ENCODE measurements around the gene FZD8.
A peak's percentile ranks its signal among the peaks of the same experiment; 100 is the strongest.
"Not testable (repeated sequence)": the region's sequence is repeated elsewhere in the genome, so short reads cannot be mapped to it uniquely, and the experiment has no call there.

FZD8 gene

GRCh38 chr10:35642035-35642792, at the start of gene FZD8:
Gene FZD8, minus strand, starts transcription at chr10:35642296. Its CDS starts 867 bp downstream, at chr10:35641429.
- no peak for DNase-seq

- DNase-seq: no peak
Observed at GRCh38 chr10:35691522-35692236, 49.6 kb upstream of the FZD8 start.

- DNase-seq: peak; percentile 6
Observed at GRCh38 chr10:35690534-35690933, 48.4 kb upstream of the FZD8 start.

GRCh38 chr10:35685858-35686257, 43.8 kb upstream of the FZD8 start:
- DNase-seq: not testable (repeated sequence)

GRCh38 chr10:35685402-35685801, 43.3 kb upstream of the FZD8 start:
- DNase-seq: no peak

- no peak for DNase-seq
Observed at GRCh38 chr10:35684586-35684985, 42.5 kb upstream of the FZD8 start.

- no peak for DNase-seq
Observed at GRCh38 chr10:35675846-35676245, 33.8 kb upstream of the FZD8 start.

GRCh38 chr10:35674843-35675242, 32.7 kb upstream of the FZD8 start:
- DNase-seq: no peak

- no peak for DNase-seq
Observed at GRCh38 chr10:35668865-35669650, 27.0 kb upstream of the FZD8 start.

- no peak for DNase-seq
Observed at GRCh38 chr10:35667971-35668370, 25.9 kb upstream of the FZD8 start.

- DNase-seq: no peak
Observed at GRCh38 chr10:35667270-35667889, 25.3 kb upstream of the FZD8 start.

GRCh38 chr10:35661236-35661635, 19.1 kb upstream of the FZD8 start:
- no peak for DNase-seq

- no peak for DNase-seq
Observed at GRCh38 chr10:35659456-35659855, 17.4 kb upstream of the FZD8 start.

- no peak for DNase-seq
Observed at GRCh38 chr10:35657621-35658020, 15.5 kb upstream of the FZD8 start.

GRCh38 chr10:35652824-35653223, 10.7 kb upstream of the FZD8 start:
- no peak for DNase-seq

- no peak for DNase-seq
Observed at GRCh38 chr10:35650894-35651293, 8.8 kb upstream of the FZD8 start.

GRCh38 chr10:35644050-35644950, 2.2 kb upstream of the FZD8 start:
- no peak for DNase-seq

- DNase-seq: no peak
Observed at GRCh38 chr10:35643151-35644049, 1.3 kb upstream of the FZD8 start.

- DNase-seq: no peak
Observed at GRCh38 chr10:35642793-35643114, 658 bp upstream of the FZD8 start.

- DNase-seq: no peak
Observed at GRCh38 chr10:35641676-35642034, 441 bp downstream of the FZD8 start.

Measured in SHP77 treated with DMSO at 0.1 percent for 48 hours (cell line).